Subcutaneous adipose tissue (tissue), 4 donors: ENCODE results near the gene REPS1. TPM values are rescaled to one million over a fixed set of nuclear protein-coding genes. Genes with fewer than 3 reads are reported as not detected.

ENCODE experiments used
- total RNA-seq, 4 donors: library from RNA; depleted of rRNA; stranded (reverse); fragments of >200 nt; gene quantifications; one replicate each; pipeline ENCODE4 v1.1.0, GENCODE V29; 2016
- TF ChIP-seq, protein P1 (sequence below): fragments of 450-650 bp; IDR thresholded peaks from one replicate; pipeline ENCODE4 v1.5.1; 2016; ENCODE audit warnings: low read depth, mild to moderate bottlenecking, control low read depth, antibody characterized with exemption, moderate library complexity

Gene REPS1
- total RNA-seq, 4 donors from 2014 or later = 27.1 to 47.3 (median 33.1) TPM

DNA sequence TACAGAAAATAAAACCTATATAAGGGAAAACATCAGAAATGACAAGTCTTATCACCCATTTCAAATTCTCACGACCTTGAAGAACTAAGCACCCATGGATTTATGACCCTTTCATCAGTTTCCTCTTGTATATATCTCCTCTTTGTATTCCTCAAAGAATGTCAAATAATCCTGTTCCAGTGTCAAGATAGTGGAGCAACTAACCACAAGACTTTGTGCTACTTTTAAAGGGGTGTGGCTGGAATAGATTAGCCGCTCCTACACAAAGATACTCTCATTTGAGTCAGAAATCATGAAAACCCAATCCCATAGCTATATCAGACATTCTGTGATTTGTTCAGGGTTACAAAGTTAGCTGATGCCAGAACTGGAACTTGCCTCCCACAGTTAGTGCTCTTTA, 6.6 kb downstream of the REPS1 start:
- TF ChIP-seq, protein P1, sequence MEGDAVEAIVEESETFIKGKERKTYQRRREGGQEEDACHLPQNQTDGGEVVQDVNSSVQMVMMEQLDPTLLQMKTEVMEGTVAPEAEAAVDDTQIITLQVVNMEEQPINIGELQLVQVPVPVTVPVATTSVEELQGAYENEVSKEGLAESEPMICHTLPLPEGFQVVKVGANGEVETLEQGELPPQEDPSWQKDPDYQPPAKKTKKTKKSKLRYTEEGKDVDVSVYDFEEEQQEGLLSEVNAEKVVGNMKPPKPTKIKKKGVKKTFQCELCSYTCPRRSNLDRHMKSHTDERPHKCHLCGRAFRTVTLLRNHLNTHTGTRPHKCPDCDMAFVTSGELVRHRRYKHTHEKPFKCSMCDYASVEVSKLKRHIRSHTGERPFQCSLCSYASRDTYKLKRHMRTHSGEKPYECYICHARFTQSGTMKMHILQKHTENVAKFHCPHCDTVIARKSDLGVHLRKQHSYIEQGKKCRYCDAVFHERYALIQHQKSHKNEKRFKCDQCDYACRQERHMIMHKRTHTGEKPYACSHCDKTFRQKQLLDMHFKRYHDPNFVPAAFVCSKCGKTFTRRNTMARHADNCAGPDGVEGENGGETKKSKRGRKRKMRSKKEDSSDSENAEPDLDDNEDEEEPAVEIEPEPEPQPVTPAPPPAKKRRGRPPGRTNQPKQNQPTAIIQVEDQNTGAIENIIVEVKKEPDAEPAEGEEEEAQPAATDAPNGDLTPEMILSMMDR = no peak

DNA sequence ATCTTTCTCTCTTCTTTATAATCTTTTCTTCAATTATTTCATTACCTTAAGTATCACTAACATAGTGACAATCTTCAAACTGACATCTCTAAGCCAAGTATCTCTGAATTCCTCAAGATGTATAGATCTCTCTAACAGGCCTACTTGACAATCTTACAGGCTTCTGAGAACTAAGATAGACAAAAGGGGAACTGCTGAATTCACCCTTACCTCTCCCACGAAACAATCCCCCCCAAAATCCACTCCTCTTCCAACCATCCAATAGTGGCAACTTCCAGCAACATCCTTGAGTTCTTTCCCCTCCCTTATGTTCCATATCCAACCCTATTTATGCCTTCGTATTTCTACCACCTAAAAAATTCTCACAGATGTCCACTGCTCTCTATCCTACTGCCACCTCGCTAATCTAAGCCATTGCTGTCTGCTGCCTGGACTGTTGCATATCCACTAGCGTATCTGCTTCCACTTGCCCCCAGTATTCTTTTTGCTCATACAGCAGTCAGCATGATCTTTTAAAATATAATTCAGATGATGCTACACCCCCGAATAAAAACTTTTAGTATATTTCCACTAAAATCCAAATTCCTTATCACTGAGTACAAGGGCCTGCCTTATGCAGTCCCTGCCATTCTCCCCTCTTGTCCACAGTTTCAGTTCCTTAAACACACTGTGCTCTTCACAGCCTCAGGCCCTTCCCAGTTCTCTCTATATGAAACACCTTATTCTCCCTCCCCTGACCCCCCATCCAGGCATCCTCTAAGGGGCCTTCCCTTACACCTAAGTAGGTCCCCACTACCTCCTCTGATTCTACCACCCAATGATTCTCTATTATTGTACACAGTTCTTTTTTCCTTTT, 8.0 kb downstream of the REPS1 start:
- TF ChIP-seq, protein P1 = no peak

DNA sequence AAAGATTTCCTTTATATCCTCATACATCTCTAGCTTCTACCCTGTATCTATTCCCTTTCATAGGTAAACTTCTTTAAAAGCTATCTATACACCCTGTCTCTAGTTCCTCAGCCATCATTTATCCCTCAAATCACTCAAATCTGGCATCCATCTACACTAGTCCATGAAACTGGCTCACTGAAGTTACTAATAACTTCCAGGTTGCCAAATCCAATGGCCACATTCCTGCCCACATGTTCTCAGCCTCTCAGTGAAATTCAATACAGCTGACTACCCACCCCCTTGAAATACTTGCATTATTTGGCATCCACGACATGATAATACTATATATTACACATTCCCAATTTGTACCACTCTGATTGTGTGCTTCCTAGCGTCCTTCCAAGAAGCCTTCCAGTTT, 8.7 kb downstream of the REPS1 start:
- TF ChIP-seq, protein P1 = no peak

DNA sequence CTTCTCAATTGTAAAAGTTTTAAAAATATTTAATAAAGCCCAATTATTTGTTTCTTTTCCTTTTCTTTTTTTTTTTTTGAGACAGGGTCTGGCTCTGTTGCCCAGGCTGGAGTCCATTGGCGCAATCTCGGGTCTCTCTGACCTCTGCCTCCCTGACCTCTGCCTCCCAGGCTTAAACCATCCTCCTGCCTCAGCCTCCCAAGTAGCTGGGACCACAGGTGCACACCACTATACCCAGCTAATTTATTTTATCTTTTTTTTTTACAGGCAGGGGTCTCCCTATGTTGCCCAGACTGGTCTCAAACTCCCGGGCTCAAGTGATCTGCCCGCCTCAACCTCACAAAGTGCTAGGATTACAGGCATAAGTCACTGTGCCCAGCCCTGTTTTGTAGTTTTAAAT, 9.8 kb downstream of the REPS1 start:
- TF ChIP-seq, protein P1 = no peak

DNA sequence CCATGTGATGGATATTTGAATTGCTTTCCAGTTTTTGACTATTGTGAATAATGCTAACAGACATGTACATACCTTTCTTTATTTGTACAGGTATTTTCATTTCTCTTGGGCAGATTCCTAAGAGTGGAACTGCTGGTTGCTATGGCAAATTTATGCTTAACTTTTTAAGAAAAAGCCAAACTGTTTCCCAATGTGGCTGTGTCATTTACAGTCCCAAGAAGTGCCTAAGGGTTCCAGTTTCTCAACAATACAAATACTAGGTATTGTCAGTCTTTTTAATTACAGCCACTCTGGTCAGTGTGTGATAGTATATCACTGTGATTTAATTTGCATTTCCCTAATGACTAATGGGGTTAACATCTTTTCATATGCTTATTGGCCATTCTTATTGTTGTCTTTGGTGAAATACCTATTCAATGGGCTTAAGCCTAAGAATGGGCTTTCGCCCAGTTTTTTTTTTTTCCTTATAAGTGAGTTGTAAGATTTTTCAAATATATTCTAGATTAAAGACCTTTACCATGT, 10.3 kb downstream of the REPS1 start:
- TF ChIP-seq, protein P1 = no peak

DNA sequence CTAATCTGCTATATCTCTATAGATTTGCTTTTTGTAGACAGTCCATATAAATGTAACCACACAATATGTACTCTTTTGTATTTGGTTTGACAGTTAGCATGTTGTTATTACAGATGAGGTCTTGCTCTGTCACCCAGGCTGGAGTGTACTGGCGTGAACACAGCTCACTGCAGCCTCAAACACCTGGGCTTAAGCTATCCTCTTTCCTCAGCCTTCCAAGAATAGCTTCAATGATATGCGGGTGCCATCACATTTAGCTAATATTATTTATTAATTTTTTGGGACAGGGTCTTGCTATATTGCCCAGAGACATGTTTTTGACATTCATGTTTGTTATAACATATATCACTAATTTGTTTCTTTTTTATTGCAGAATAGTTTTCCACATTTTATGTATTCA, 10.8 kb downstream of the REPS1 start:
- TF ChIP-seq, protein P1 = no peak

DNA sequence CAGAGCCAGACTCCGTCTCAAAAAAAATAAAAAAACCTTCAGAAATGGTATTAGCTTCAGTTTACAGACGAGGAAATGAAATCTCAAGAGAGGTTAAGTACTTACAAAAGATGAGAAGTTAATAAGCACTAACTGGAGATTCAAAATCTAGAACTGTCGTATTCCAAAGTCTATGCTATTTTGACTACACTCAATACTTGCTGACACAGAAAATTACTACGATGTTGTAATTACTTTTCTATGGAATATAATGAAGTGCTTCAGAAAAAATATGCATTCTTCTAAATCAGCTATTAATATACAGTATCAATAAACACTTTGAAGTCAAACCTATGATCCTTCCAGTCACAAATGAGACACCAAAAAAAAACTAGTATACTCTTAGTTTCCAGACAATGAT, 12.2 kb downstream of the REPS1 start:
- TF ChIP-seq, protein P1 = no peak
